Hepatocyte (in vitro differentiated cells): ENCODE data around the gene XXYLT1.

ENCODE experiments used
- EZH2 ChIP-seq: fragments of 200-600 bp; sonication (generic); IDR thresholded peaks from 2 replicates; pipeline ENCODE4 v1.6.1; 2016; ENCODE audit warnings: antibody characterized with exemption, mild to moderate bottlenecking, borderline replicate concordance
- EZH2phosphoT487 ChIP-seq: fragments of 200-600 bp; sonication (generic); IDR thresholded peaks from one replicate; pipeline ENCODE4 v1.6.1; 2018; ENCODE audit warnings: antibody characterized with exemption, mild to moderate bottlenecking, low read depth, moderate library complexity; ENCODE audit not compliant: unreplicated experiment, severe bottlenecking
- TF ChIP-seq, protein P1 (sequence below): fragments of 200-600 bp; sonication (generic); IDR thresholded peaks from 2 replicates; pipeline ENCODE4 v1.5.1; 2016; ENCODE audit warnings: antibody characterized with exemption, mild to moderate bottlenecking; ENCODE audit not compliant: poor library complexity

- TF ChIP-seq EZH2phosphoT487 (no peak), EZH2 (no peak)
- TF ChIP-seq, protein P1, sequence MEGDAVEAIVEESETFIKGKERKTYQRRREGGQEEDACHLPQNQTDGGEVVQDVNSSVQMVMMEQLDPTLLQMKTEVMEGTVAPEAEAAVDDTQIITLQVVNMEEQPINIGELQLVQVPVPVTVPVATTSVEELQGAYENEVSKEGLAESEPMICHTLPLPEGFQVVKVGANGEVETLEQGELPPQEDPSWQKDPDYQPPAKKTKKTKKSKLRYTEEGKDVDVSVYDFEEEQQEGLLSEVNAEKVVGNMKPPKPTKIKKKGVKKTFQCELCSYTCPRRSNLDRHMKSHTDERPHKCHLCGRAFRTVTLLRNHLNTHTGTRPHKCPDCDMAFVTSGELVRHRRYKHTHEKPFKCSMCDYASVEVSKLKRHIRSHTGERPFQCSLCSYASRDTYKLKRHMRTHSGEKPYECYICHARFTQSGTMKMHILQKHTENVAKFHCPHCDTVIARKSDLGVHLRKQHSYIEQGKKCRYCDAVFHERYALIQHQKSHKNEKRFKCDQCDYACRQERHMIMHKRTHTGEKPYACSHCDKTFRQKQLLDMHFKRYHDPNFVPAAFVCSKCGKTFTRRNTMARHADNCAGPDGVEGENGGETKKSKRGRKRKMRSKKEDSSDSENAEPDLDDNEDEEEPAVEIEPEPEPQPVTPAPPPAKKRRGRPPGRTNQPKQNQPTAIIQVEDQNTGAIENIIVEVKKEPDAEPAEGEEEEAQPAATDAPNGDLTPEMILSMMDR = no peak
These were observed 209.0 kb downstream of the XXYLT1 start for GRCh38 chr3:195061756-195062655.
